ENCODE results near the gene UMPS.

The UMPS gene

GRCh38 chr3:124764746-124765145, 34.5 kb downstream of the UMPS start:
- DNase-seq = no peak

DNA sequence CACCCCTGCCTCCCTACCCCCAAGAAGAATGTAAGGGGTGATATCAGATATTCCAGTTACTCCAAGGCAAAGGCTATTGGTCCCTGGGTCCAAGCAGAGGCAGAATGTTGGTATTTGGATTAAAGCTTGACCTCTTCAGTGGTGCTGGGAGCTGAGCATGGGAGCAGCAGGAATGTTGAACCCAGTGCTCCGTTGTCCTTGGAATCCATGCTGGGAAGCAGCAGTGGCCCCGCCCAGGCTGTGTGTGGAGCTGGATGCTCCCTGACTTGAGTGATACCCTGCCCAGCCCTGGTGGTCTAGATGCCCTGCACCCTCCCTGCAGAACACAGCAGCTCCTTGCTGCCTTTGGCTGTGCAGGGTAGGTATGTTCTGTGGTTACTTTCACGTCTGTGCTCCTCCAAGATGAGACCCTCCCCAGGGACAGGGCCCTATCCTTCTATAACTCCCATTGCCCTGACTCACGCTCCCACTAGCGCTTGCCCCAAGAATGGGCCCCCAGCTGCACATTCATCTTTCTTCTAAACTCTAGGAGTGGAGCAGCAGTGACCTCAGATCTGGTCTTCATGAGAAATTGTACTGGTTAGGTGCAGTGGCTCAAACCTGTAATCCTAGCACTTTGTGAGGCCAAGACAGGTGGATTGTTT, 35.1 kb downstream of the UMPS start:
- no peak for DNase-seq

- no peak for DNase-seq
Measured at GRCh38 chr3:124766113-124767095, 36.2 kb downstream of the UMPS start.

- DNase-seq = no peak
Measured at GRCh38 chr3:124767264-124767663, 37.0 kb downstream of the UMPS start.

DNA sequence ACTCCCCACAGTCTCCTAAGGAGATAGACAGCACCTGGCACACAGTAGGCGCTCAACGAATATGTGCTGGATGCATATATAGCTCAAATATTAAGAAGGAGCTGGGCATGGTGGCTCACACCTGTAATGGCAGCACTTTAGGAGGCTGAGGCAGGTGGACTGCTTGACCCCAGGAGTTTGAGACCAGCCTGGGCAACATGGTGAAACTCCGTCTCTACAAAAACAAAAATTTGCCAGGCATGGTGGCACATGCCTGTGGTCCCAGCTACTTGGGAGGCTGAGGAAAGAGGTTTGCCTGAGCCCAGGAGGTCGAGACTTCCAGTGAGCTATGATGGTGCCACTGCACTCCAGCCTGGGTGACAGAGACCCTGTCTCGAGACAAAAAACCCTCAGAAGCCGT, 37.4 kb downstream of the UMPS start:
- DNase-seq = no peak

DNA sequence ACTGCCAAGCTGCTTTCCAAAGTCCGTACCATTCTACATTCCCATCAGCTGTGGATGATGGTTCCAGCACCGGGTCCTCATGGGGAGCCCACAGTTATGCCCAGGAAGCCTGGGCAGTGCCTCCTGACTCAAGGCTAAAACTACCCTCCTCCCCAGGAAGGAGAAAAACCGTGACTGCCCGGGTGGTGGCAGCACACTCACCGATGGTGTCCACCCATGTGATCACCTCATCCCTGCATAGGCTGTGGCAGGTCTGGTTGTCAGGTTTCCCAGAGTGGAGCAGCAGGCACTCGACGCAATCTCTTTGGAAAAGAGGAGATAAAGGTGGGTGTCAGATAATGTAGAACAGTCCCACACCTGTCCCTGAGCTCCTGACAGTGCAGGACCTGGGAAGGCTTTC, 38.6 kb downstream of the UMPS start:
- no peak for DNase-seq

DNA sequence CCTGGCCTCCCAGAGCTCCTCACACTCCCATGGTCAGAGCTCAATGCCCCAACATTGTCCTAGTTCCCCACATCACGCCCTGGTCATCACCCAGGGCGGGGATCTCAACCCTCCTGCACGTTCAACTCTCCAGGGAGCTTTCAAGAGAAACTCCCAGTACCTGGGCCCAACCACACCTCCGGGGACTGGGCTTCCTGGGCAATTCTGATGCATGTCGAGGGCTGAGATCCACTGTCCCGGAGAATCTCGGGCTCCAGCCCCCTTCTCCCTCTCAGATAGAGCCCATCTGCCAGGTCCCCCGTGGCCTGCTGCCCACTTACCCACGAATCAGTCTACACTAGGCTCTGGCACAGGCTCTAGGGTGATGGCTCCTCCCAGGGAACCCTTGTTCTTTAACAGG, 39.2 kb downstream of the UMPS start:
- DNase-seq = no peak

- DNase-seq = no peak
Measured at GRCh38 chr3:124770336-124771082, 40.3 kb downstream of the UMPS start.

DNA sequence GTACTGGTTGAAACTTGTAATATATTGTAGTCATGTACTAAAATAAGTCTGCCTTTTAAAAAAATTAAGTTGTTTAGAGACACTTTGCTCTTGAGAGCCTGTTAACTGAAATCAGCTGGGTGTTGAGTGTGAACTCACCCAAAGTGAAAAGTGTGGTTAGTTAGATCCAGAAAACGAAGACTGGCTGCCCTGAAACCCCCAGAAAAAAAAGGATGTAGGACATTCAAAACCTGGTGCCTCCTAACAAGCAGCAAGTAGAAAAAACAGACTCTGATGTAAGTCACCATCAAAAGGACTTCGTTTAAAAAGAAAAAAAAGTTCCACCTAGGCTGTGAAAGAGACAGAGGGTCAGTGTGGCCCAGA, 40.8 kb downstream of the UMPS start:
- DNase-seq = no peak

DNA sequence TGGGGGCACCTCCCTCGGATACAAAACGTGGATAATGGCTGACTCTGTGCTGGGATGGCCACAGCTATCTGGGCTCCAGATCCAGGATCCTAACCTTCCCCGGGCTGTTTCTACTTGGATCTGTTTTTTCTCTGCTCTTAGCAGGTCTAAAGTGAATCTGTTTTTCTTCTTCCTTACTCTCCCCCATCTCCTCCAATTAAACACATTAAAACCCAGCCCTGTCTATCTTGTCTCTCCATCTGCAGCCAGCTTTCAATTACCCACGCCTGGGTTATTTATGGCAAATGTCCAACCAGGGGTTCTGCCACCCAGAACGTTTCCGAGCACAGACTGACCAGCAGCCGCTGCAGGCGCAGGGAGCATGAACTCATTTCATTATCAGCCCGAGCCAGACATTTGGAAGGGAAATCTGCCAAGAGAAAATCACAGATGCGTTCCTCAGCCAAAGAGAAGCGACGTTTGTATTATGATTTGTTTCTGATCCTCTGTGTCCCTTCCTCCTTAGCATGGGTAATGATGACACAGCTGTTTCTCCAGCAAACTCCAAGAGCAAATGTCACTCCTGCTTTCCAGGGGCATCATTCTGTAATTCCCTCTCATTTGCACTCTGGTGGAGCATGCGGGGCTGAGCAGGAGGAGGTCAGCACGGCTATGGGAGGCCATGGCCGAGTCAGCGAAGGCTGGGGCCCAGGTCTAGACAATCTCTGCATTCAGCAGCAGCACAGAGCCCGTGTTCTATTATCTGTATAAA, 42.0 kb downstream of the UMPS start:
- DNase-seq = no peak

DNA sequence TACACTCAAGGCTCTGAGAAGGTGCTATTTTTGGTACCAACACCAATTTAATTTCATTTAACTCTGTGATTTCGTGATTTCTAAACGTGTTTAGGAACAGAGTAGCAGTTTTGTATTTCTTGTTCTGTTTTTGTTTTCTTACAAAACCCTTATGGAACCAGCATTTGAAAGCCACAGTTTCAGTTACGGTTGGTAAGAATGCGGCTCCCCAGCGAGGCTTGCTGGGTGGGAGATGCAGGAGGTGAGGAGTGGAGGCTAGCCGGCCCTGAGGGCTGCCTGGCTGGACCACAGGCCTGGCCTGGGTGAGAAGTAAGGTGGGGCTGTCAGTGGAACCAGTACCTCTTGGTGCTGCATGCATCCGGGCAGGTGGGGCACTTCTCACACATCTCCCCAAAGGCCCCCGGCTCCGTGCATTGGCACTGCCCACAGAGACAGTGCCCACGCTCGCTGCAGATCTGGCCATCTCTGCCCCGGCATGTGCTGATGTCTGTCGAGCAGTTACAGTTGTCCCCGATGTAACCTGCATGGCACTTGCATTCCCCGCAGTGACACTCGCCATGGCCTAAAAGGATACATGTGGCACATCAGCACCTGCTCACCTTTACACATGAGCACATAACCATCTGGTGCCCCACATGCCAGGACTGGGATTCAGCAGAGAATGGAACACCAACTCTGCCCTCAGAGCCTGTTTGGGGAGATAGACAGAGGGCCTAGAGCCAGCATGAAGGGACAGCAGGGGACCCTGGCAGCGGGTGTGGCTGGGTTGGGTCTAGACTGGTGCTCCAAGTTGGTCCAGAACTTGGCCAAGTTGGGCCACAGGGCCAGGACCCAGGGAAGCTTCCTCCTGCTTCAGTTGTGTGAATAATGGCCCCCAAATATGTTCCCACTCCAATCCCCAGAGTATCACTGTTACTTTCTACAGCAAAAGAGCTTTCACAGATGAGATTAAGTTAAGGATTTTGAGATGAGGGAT, 43.4 kb downstream of the UMPS start:
- no peak for DNase-seq

- DNase-seq = no peak
Measured at GRCh38 chr3:124774327-124774718, 44.1 kb downstream of the UMPS start.

DNA sequence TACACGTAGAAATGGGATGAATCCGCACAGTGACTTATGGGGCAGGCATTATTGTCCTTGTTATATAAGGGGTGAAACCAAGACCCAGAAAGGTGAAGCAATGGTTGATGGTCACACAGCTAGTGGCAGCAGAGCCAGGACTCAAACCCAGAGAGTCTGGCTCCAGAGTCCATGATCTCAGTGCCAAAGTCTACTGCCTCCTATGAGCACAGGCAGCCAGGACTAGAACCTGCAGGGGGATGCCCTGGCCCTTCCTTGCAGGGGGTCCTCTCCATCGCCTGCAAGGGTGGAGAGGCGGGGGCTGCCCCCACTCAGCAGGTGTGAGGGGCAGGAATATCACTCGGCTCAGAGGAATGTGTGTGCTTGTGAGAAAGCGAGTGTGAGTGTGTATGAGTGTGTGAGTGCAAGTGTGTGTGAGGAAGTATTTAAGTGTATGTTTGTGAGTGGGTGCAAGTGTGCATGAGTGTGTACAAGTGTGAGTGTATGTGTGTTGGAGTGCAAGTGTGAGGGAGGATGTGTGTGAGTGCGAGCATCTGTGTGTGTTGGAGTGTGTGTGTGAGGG, 44.7 kb downstream of the UMPS start:
- no peak for DNase-seq

GRCh38 chr3:124775877-124776276, 45.6 kb downstream of the UMPS start:
- no peak for DNase-seq

GRCh38 chr3:124776856-124777255, 46.6 kb downstream of the UMPS start:
- DNase-seq = no peak

GRCh38 chr3:124777762-124778470, 47.7 kb downstream of the UMPS start:
- no peak for DNase-seq

GRCh38 chr3:124779116-124779515, 48.9 kb downstream of the UMPS start:
- no peak for DNase-seq

DNA sequence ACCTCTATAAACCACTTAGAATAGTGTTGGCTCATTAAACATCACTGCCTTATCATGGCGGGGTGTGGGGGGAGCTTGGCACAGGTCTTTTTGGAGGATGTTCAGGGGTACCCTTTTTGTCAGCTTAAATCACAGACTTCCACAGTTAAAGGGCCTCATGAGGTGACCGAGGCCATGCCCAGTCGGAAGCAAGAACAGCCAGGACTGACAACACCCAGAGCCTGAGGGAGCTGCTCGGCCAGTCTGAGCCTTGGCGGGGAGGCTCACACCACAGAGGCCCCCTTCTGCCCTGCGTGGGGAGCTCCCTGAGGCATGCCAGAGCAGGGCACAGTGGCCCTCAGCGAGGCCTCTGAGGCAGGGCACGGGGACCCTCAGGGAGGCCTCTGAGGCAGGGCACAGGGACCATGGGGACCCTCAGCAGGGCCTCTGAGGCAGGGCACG, 49.5 kb downstream of the UMPS start:
- DNase-seq = no peak

DNA sequence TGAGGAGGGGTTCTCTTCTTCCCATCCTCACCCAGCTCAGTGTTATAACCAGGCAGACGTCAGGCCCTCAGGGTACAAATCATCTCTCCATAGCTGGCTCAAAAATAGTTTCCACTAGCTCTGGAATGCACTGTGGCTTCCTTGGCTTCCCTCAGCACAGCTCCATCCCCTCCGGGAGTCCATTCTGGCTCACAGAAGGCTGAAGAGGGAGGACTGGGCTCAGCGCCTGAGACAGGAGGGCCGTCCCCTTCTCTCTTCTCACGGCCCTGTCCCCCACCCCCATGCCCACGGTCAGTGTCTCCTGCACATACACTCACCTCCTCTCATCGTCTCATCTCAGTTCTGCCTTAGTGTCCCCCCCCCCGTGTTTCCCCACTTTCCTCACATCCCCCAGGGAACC, 50.1 kb downstream of the UMPS start:
- no peak for DNase-seq

DNA sequence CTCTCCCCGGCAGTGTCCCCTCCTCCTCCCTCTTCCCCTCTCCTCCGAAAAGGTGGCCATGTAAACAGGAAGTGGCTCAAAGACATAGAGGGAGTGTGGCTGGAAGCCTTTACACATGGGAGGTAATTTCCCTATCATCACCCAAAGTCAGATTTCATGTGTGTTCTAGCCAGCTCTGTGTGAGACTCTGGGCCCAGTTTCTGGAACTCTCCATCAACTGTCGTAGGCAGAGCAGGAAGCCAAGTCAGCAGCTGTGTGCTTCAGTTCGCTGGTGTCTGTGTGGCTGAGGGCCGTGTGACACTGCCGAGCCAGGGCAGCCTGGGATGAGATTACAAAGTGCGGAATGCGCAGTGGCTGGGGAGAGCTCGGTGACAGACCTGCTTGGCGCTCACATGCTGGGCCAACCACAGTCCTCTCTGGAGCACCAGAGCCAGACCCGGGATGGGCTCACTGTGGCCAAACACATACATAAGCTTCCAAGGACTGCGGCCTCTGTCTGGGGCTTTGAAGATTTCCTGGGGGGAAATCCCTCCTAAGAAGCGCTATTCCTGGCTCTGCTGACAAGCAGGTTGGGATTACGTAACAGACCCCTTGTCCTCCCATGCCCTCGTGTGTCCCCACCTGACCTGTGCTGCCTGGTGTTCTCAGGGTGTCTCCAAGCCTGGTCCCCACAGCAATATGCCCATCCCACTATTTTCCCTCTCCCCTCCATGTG, 50.7 kb downstream of the UMPS start:
- no peak for DNase-seq

All from CD4-positive, alpha-beta T cell treated with Interleukin-15 for 1 hour (primary cell).